ENCODE measurements around the gene ANXA9.
A peak's percentile ranks its signal among the peaks of the same experiment; 100 is the strongest.

ANXA9 gene

DNA sequence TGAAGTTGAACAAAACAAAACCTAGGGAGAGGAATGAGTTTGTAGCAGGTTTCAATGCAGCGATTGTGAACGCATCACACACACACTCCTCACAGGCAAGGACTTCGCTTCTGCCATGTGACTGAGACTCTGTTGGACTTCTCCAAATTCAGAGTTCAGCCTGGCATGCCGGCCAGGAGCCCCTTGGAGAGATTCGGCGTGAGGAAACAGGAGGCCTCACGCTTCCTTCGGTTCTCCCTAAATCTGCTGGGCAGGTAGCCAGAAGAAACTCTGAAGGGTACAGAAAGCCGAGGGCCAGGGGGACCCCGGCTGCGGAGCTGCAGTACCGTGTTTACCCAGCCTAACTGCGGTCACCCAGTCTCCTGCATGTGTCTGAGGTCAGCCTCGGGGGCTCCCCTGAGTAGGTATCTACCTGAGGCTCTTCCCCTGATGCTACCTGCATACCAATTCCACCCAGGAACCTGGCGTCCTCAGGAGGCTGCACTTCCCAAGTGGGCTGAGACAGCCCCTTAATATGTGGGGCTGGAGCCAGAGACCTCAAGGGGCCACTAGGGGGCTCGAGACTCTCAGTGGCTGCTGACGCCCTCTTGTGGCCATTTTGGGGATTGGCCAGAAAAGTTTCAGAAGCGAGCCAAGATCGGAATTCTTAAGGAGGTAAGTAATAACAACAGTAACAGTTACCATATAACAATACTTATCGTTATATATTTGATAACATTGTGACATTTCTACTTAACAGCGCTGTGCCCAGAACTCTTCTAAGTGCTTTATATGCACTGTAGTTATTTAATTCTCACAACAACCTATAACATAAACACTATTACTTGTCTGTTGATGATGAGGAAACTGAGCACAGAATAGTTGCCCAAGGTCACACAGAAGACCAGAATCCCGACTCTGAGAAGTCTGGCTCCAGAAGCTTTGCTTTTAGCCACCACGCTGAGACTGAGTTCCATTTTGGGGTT lies 2.7 kb upstream of the ANXA9 start:
- TF ChIP-seq ZFP30 (CRISPR knock-in tag; IDR thresholded peaks at IDR 0.05) = no peak
- TF ChIP-seq OSR1 (CRISPR knock-in tag; IDR thresholded peaks at IDR 0.05) = no peak
- TF ChIP-seq ISL1 (CRISPR knock-in tag; IDR thresholded peaks at IDR 0.05) = no peak
- TF ChIP-seq ZC3H10 (CRISPR knock-in tag; IDR thresholded peaks at IDR 0.05) = no peak
- ATAC-seq = peak; percentile 67

DNA sequence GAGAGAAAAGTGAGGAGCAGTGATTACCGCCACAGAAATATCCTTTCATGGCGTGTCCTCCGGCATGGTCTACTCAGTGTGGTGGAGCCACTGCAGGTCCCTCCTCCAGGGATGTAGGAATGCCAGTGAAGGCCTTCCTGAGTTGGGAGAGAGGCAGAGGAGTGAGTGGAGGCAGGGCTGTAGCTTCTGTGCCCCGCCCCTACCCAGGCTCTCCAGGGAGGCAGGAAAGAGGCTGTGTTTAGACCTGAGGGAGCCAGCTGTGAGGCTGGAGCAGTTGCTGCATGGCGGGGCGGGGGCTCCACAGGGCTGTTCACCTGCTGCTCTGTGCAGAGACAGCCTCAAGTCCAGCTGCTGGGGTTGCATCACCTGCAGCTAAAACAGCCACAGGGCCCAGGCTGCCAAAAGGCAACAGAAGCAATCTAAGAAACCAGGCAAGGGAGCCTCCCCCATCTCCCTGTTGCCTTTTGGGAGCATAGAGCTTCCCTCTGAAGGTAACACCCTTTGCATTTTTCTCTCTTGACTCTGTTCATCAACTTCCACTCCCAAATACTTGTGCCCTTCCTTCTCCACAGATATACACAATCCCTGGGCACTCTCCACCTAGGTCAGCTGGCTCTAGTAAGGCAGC lies 801 bp upstream of the ANXA9 start:
- ATAC-seq = peak; percentile 5; the same call in 2 of the 3 replicates
- no peak for TF ChIP-seq TCF4 (CRISPR knock-in tag; IDR thresholded peaks at IDR 0.05; ENCODE audit: borderline replicate concordance)
- no peak for TF ChIP-seq ZNF565 (CRISPR knock-in tag; conservative IDR thresholded peaks at IDR 0.05; ENCODE audit: low read depth)
- no peak for TF ChIP-seq BACH2 (CRISPR knock-in tag; IDR thresholded peaks at IDR 0.05; ENCODE audit: borderline replicate concordance)
- TF ChIP-seq, protein P1, sequence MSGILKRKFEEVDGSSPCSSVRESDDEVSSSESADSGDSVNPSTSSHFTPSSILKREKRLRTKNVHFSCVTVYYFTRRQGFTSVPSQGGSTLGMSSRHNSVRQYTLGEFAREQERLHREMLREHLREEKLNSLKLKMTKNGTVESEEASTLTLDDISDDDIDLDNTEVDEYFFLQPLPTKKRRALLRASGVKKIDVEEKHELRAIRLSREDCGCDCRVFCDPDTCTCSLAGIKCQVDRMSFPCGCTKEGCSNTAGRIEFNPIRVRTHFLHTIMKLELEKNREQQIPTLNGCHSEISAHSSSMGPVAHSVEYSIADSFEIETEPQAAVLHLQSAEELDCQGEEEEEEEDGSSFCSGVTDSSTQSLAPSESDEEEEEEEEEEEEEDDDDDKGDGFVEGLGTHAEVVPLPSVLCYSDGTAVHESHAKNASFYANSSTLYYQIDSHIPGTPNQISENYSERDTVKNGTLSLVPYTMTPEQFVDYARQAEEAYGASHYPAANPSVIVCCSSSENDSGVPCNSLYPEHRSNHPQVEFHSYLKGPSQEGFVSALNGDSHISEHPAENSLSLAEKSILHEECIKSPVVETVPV (CRISPR knock-in tag; IDR thresholded peaks at IDR 0.05) = no peak
- TF ChIP-seq ARNTL (CRISPR knock-in tag; IDR thresholded peaks at IDR 0.05; ENCODE audit: borderline replicate concordance, low read depth) = no peak
- no peak for TF ChIP-seq ZC3H10 (CRISPR knock-in tag; IDR thresholded peaks at IDR 0.05)
- no peak for TF ChIP-seq GLIS3 (CRISPR knock-in tag; IDR thresholded peaks at IDR 0.05)
- no peak for TF ChIP-seq SNAI2 (CRISPR knock-in tag; IDR thresholded peaks at IDR 0.05)
- TF ChIP-seq CSDC2 (CRISPR knock-in tag; IDR thresholded peaks at IDR 0.05) = no peak
- no peak for TF ChIP-seq ZFP30 (CRISPR knock-in tag; IDR thresholded peaks at IDR 0.05)
- no peak for TF ChIP-seq ZNF8 (CRISPR knock-in tag; IDR thresholded peaks at IDR 0.05)
- TF ChIP-seq, protein P2, sequence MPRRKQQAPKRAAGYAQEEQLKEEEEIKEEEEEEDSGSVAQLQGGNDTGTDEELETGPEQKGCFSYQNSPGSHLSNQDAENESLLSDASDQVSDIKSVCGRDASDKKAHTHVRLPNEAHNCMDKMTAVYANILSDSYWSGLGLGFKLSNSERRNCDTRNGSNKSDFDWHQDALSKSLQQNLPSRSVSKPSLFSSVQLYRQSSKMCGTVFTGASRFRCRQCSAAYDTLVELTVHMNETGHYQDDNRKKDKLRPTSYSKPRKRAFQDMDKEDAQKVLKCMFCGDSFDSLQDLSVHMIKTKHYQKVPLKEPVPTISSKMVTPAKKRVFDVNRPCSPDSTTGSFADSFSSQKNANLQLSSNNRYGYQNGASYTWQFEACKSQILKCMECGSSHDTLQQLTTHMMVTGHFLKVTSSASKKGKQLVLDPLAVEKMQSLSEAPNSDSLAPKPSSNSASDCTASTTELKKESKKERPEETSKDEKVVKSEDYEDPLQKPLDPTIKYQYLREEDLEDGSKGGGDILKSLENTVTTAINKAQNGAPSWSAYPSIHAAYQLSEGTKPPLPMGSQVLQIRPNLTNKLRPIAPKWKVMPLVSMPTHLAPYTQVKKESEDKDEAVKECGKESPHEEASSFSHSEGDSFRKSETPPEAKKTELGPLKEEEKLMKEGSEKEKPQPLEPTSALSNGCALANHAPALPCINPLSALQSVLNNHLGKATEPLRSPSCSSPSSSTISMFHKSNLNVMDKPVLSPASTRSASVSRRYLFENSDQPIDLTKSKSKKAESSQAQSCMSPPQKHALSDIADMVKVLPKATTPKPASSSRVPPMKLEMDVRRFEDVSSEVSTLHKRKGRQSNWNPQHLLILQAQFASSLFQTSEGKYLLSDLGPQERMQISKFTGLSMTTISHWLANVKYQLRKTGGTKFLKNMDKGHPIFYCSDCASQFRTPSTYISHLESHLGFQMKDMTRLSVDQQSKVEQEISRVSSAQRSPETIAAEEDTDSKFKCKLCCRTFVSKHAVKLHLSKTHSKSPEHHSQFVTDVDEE (CRISPR knock-in tag; IDR thresholded peaks at IDR 0.05) = no peak
- TF ChIP-seq ZFP3 (CRISPR knock-in tag; IDR thresholded peaks at IDR 0.05) = no peak
- TF ChIP-seq, protein P3, sequence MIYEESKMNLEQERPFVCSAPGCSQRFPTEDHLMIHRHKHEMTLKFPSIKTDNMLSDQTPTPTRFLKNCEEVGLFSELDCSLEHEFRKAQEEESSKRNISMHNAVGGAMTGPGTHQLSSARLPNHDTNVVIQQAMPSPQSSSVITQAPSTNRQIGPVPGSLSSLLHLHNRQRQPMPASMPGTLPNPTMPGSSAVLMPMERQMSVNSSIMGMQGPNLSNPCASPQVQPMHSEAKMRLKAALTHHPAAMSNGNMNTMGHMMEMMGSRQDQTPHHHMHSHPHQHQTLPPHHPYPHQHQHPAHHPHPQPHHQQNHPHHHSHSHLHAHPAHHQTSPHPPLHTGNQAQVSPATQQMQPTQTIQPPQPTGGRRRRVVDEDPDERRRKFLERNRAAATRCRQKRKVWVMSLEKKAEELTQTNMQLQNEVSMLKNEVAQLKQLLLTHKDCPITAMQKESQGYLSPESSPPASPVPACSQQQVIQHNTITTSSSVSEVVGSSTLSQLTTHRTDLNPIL (CRISPR knock-in tag; IDR thresholded peaks at IDR 0.05; ENCODE audit: low read depth) = no peak
- no peak for TF ChIP-seq ESRRG (CRISPR knock-in tag; IDR thresholded peaks at IDR 0.05)

DNA sequence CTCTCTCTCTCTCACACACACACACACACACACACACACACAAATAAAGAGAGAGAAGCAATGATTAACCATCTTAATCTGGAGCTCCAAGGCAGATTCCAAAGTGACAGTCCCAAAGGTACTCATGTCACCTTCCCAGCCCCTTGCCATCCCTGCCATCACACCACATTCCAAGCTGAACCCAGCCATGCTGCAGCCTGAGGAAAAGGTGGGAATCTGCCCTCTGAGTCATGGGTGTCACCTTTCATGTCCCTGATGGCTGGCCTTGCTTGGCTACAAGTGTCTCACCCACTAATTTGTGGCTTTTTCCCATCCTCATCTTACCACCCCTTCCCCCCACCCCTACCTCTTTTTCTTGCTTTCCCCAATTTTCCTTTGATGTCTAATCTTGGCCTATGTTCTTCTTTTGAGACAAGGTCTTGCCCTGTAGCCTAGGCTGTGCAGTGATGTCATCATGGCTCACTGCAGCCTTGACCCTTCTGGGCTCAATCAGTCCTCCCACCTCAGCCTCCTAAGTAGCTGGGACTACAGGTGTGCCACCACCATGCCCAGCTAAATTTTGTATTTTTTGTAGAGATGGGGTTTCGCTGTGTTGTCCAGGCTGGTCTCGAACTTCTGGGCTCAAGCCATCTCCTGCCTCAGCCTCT lies 3.2 kb downstream of the ANXA9 start:
- no peak for ATAC-seq
- TF ChIP-seq BACH2 (CRISPR knock-in tag; IDR thresholded peaks at IDR 0.05; ENCODE audit: borderline replicate concordance) (no peak), ARNTL (CRISPR knock-in tag; IDR thresholded peaks at IDR 0.05; ENCODE audit: borderline replicate concordance, low read depth) (no peak), RARB (CRISPR knock-in tag; IDR thresholded peaks at IDR 0.05) (no peak), CSDC2 (CRISPR knock-in tag; IDR thresholded peaks at IDR 0.05) (no peak), TOX (CRISPR knock-in tag; IDR thresholded peaks at IDR 0.05; ENCODE audit: borderline replicate concordance) (no peak), ESRRG (CRISPR knock-in tag; IDR thresholded peaks at IDR 0.05) (no peak), TCF4 (CRISPR knock-in tag; IDR thresholded peaks at IDR 0.05; ENCODE audit: borderline replicate concordance) (no peak), ZFP3 (CRISPR knock-in tag; IDR thresholded peaks at IDR 0.05) (no peak), PPARA (CRISPR knock-in tag; IDR thresholded peaks at IDR 0.05; ENCODE audit: borderline replicate concordance) (no peak), ZFP30 (CRISPR knock-in tag; IDR thresholded peaks at IDR 0.05) (no peak), GLIS3 (CRISPR knock-in tag; IDR thresholded peaks at IDR 0.05) (no peak), OSR1 (CRISPR knock-in tag; IDR thresholded peaks at IDR 0.05) (no peak)
- TF ChIP-seq, protein P4, sequence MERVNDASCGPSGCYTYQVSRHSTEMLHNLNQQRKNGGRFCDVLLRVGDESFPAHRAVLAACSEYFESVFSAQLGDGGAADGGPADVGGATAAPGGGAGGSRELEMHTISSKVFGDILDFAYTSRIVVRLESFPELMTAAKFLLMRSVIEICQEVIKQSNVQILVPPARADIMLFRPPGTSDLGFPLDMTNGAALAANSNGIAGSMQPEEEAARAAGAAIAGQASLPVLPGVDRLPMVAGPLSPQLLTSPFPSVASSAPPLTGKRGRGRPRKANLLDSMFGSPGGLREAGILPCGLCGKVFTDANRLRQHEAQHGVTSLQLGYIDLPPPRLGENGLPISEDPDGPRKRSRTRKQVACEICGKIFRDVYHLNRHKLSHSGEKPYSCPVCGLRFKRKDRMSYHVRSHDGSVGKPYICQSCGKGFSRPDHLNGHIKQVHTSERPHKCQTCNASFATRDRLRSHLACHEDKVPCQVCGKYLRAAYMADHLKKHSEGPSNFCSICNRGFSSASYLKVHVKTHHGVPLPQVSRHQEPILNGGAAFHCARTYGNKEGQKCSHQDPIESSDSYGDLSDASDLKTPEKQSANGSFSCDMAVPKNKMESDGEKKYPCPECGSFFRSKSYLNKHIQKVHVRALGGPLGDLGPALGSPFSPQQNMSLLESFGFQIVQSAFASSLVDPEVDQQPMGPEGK (CRISPR knock-in tag; IDR thresholded peaks at IDR 0.05; ENCODE audit: borderline replicate concordance) = no peak
- TF ChIP-seq, protein P5, sequence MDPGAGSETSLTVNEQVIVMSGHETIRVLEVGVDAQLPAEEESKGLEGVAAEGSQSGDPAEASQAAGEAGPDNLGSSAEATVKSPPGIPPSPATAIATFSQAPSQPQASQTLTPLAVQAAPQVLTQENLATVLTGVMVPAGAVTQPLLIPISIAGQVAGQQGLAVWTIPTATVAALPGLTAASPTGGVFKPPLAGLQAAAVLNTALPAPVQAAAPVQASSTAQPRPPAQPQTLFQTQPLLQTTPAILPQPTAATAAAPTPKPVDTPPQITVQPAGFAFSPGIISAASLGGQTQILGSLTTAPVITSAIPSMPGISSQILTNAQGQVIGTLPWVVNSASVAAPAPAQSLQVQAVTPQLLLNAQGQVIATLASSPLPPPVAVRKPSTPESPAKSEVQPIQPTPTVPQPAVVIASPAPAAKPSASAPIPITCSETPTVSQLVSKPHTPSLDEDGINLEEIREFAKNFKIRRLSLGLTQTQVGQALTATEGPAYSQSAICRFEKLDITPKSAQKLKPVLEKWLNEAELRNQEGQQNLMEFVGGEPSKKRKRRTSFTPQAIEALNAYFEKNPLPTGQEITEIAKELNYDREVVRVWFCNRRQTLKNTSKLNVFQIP (CRISPR knock-in tag; IDR thresholded peaks at IDR 0.05; ENCODE audit: borderline replicate concordance, low read depth) = no peak
- TF ChIP-seq, protein P1 (CRISPR knock-in tag; IDR thresholded peaks at IDR 0.05) = no peak
- TF ChIP-seq, protein P3 (CRISPR knock-in tag; IDR thresholded peaks at IDR 0.05; ENCODE audit: low read depth) = no peak
